ENCODE measurements around the gene ANO4.

DNA sequence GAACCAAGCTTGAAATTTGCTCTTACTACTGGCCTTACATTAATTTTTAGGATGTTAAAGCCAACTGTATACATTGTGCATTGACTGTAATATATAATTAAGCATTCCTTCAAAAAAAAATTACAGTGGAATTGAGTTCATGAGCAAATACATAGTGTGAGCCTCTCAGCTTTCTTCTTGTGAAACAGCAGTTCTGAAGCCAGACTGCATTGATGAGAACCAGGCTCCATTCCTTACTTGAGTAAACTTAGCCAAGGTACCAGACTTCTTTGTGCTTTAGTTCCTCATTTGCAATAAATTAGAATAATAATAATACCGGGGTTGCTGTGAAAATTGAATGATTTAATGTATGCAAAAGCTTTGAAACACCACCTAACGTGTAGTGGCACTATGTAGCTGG is 169.5 kb downstream of the ANO4 start:
- TF ChIP-seq ZNF274 (IDR thresholded peaks at IDR 0.05; ENCODE audit: low read depth, low read length) (no peak), SUZ12 (IDR thresholded peaks at IDR 0.05; ENCODE audit: extremely low read depth, insufficient read depth, insufficient read length) (no peak), YY1 (IDR thresholded peaks at IDR 0.05; ENCODE audit: insufficient read depth, insufficient read length) (no peak)

Measured in NT2/D1 (cell line).